Measurements from ENCODE around the gene MDP1. TPM values are rescaled to one million over a fixed set of nuclear protein-coding genes. Genes with fewer than 3 reads are reported as not detected.

MDP1 gene
- total and polyA plus RNA-seq, 2 experiments from 2014 or later: 9.8 to 31.1 TPM

- Histone ChIP-seq H3K79me2 (replicated peaks; ENCODE audit: insufficient read depth) (no peaks in the 10 kb centered on the region), H3K36me3 (ENCODE audit: insufficient read depth) (no peaks in the 10 kb centered on the region), H3K4me3 (no peak overlapping the region), H2AFZ (no peak overlapping the region), H3K27me3 (ENCODE audit: insufficient read depth) (no peaks in the 10 kb centered on the region), H3K4me2 (no peak overlapping the region), H3K27ac (ENCODE audit: low read depth) (no peak overlapping the region), H3F3A (replicated peaks; ENCODE audit: low read depth) (no peaks in the 10 kb centered on the region), H3K4me1 (ENCODE audit: insufficient read depth) (no peaks in the 10 kb centered on the region), H3K9me2 (ENCODE audit: insufficient read depth) (no peaks in the 10 kb centered on the region), H4K20me1 (replicated peaks; ENCODE audit: insufficient read depth) (no peaks in the 10 kb centered on the region)
- Mint-ChIP-seq H3K4me3 (no peak overlapping the region), H3K27ac (no peak overlapping the region), H3K4me1 (peaks cover 7% of the 10 kb centered on the region; the same call in 2 of the 3 replicates), H3K27me3 (ENCODE audit: insufficient read depth, low read depth, poor library complexity) (peaks cover 14% of the 10 kb centered on the region), H3K36me3 (ENCODE audit: low read depth) (peaks cover under 1% of the 10 kb centered on the region; the same call in 2 of the 3 replicates), H3K9me3 (no peaks in the 10 kb centered on the region)
- TF ChIP-seq, protein P1, sequence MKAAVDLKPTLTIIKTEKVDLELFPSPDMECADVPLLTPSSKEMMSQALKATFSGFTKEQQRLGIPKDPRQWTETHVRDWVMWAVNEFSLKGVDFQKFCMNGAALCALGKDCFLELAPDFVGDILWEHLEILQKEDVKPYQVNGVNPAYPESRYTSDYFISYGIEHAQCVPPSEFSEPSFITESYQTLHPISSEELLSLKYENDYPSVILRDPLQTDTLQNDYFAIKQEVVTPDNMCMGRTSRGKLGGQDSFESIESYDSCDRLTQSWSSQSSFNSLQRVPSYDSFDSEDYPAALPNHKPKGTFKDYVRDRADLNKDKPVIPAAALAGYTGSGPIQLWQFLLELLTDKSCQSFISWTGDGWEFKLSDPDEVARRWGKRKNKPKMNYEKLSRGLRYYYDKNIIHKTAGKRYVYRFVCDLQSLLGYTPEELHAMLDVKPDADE (IDR thresholded peaks at IDR 0.05): no peak
- TF ChIP-seq EZH2 (IDR thresholded peaks at IDR 0.05; ENCODE audit: low read depth, unreplicated experiment): no peak
- no peak for DNase-seq (ENCODE audit: low spot score)
- ATAC-seq: no peak
Measured at GRCh38 chr14:24261969-24262327, 46.1 kb upstream of the MDP1 start.

GRCh38 chr14:24261256-24261968, 45.5 kb upstream of the MDP1 start:
- Histone ChIP-seq H3F3A (replicated peaks; ENCODE audit: low read depth) (no peaks in the 10 kb centered on the region), H3K36me3 (ENCODE audit: insufficient read depth) (no peaks in the 10 kb centered on the region), H3K4me1 (ENCODE audit: insufficient read depth) (no peaks in the 10 kb centered on the region), H3K27ac (ENCODE audit: low read depth) (no peak overlapping the region), H3K79me2 (replicated peaks; ENCODE audit: insufficient read depth) (no peaks in the 10 kb centered on the region), H2AFZ (no peak overlapping the region), H4K20me1 (replicated peaks; ENCODE audit: insufficient read depth) (no peaks in the 10 kb centered on the region), H3K4me2 (no peak overlapping the region), H3K9me2 (ENCODE audit: insufficient read depth) (no peaks in the 10 kb centered on the region), H3K27me3 (ENCODE audit: insufficient read depth) (no peaks in the 10 kb centered on the region), H3K4me3 (no peak overlapping the region)
- Mint-ChIP-seq H3K9me3 (no peaks in the 10 kb centered on the region), H3K36me3 (ENCODE audit: low read depth) (no peaks in the 10 kb centered on the region), H3K27me3 (ENCODE audit: insufficient read depth, low read depth, poor library complexity) (peaks cover 15% of the 10 kb centered on the region), H3K4me1 (peaks cover 7% of the 10 kb centered on the region; the same call in 2 of the 3 replicates), H3K4me3 (no peak overlapping the region), H3K27ac (no peak overlapping the region)
- DNase-seq (ENCODE audit: low spot score): no peak
- ATAC-seq: no peak
- TF ChIP-seq EZH2 (IDR thresholded peaks at IDR 0.05; ENCODE audit: low read depth, unreplicated experiment) (no peak), ZNF462 (CRISPR knock-in tag; IDR thresholded peaks at IDR 0.05) (no peak), ZNF331 (CRISPR knock-in tag; IDR thresholded peaks at IDR 0.05; ENCODE audit: low read depth) (no peak), ZNF114 (CRISPR knock-in tag; IDR thresholded peaks at IDR 0.05) (no peak), STAT1 (IDR thresholded peaks at IDR 0.05; ENCODE audit: unreplicated experiment) (no peak), NANOG (IDR thresholded peaks at IDR 0.05; ENCODE audit: borderline replicate concordance) (no peak), EZH2phosphoT487 (IDR thresholded peaks at IDR 0.05; ENCODE audit: unreplicated experiment) (no peak), CTCF (conservative IDR thresholded peaks at IDR 0.05; ENCODE audit: low read depth in 2 of 2) (no peak), POLR2AphosphoS5 (IDR thresholded peaks at IDR 0.05; ENCODE audit: low read depth) (no peak)
- TF ChIP-seq, protein P1 (IDR thresholded peaks at IDR 0.05): no peak
